K562 (cell line): ENCODE results near the gene UBE2G2. TPM values are rescaled to one million over a fixed set of nuclear protein-coding genes. Genes with fewer than 3 reads are reported as not detected.

Source experiments
- CREB3 ChIP-seq: fragments of 450-650 bp; conservative IDR thresholded peaks from 2 replicates; pipeline ENCODE4 v1.6.1; 2016; ENCODE audit warnings: missing genetic modification characterization, low read depth, mild to moderate bottlenecking, missing compliant biosample characterization, moderate library complexity
- E2F4 ChIP-seq: sonication (generic); formaldehyde crosslinking; IDR thresholded peaks from 2 replicates; pipeline ENCODE4 v1.8.0; 2022; ENCODE audit warnings: mild to moderate bottlenecking, low read depth, missing genetic modification reagents
- FOXM1 ChIP-seq, 2 experiments: fragments of 450-650 bp in 1 of 2; sonication (generic) in 1 of 2; formaldehyde crosslinking in 1 of 2; IDR thresholded peaks; 2 replicates each; pipeline versions ENCODE4 v1.6.1 to v1.9.0; 2017 to 2022; ENCODE audit warnings: low read depth in 2 of 2, mild to moderate bottlenecking in 2 of 2, missing genetic modification reagents in 1 of 2, moderate library complexity in 1 of 2
- NCOA2 ChIP-seq, 2 experiments: fragments of 450-650 bp; IDR thresholded peaks; 2 replicates each; pipeline ENCODE4 v1.6.1; 2018; ENCODE audit warnings: mild to moderate bottlenecking in 2 of 2, moderate library complexity in 1 of 2; ENCODE audit not compliant: partially characterized antibody in 2 of 2
- NONO ChIP-seq, 2 experiments: fragments of 200-400 bp in 1 of 2; fragments of 450-650 bp in 1 of 2; formaldehyde crosslinking in 1 of 2; IDR thresholded peaks; 2 replicates each; pipeline ENCODE4 v1.6.1; 2017; ENCODE audit warnings: low read depth in 2 of 2, mild to moderate bottlenecking in 2 of 2, moderate library complexity in 2 of 2, low read length in 1 of 2
- RBM17 ChIP-seq: fragments of 200-400 bp; formaldehyde crosslinking; IDR thresholded peaks from 2 replicates; pipeline ENCODE4 v1.6.1; 2017; ENCODE audit warnings: low read depth, mild to moderate bottlenecking, low read length, borderline replicate concordance
- SAFB ChIP-seq: fragments of 200-400 bp; formaldehyde crosslinking; IDR thresholded peaks from 2 replicates; pipeline ENCODE4 v1.6.1; 2017; ENCODE audit warnings: low read depth, low read length, borderline replicate concordance
- SMAD1 ChIP-seq: fragments of 150-350 bp; IDR thresholded peaks from 2 replicates; pipeline ENCODE4 v1.6.1; 2014; ENCODE audit warnings: low read length, low read depth; ENCODE audit not compliant: partially characterized antibody
- SOX6 ChIP-seq: fragments of 450-650 bp; IDR thresholded peaks from 2 replicates; pipeline ENCODE4 v1.6.1; 2014; ENCODE audit warnings: mild to moderate bottlenecking
- SREBF1 ChIP-seq: fragments of 150-350 bp; IDR thresholded peaks from 2 replicates; pipeline ENCODE4 v1.6.1; 2014; ENCODE audit warnings: antibody characterized with exemption, low read depth, low read length, borderline replicate concordance
- SRSF3 ChIP-seq: fragments of 200-400 bp; formaldehyde crosslinking; IDR thresholded peaks from 2 replicates; pipeline ENCODE4 v1.6.1; 2016; ENCODE audit warnings: mild to moderate bottlenecking, low read length, moderate library complexity; ENCODE audit not compliant: insufficient read depth
- USF1 ChIP-seq: sonication (generic); formaldehyde crosslinking; IDR thresholded peaks from 2 replicates; pipeline ENCODE4 v1.9.0; 2022; ENCODE audit warnings: mild to moderate bottlenecking, missing genetic modification reagents
- ZBTB2 ChIP-seq: fragments of 450-650 bp; IDR thresholded peaks from 2 replicates; pipeline ENCODE4 v1.6.1; 2016; ENCODE audit warnings: antibody characterized with exemption
- ZBTB49 ChIP-seq: sonication (generic); formaldehyde crosslinking; IDR thresholded peaks from 2 replicates; pipeline ENCODE4 v1.8.0; 2022; ENCODE audit warnings: missing genetic modification reagents, mild to moderate bottlenecking, borderline replicate concordance
- ZC3H11A ChIP-seq: IDR thresholded peaks from 2 replicates; pipeline ENCODE4 v1.6.1; 2012; ENCODE audit warnings: low read depth, low read length, improper control_type of control experiment
- ZFP91 ChIP-seq: sonication (generic); formaldehyde crosslinking; IDR thresholded peaks from 2 replicates; pipeline ENCODE4 v1.8.0; 2022; ENCODE audit warnings: mild to moderate bottlenecking, missing genetic modification reagents
- ZNF384 ChIP-seq: IDR thresholded peaks from 2 replicates; pipeline ENCODE4 v1.6.1; 2012; ENCODE audit warnings: low read depth, low read length, improper control_type of control experiment
- ZNF668 ChIP-seq: fragments of 250-450 bp; sonication (Bioruptor Pico); IDR thresholded peaks from 2 replicates; pipeline ENCODE4 v1.8.0; 2022; ENCODE audit warnings: mild to moderate bottlenecking, inconsistent platforms
- polyA plus RNA-seq, 8 experiments: library from polyadenylated mRNA; depleted of rRNA in 4 of 8; stranded (reverse) in 5 of 8; unstranded in 3 of 8; fragments of >200 nt; fragmentation: Nextera tagmentation in 2 of 8; fragmentation: Illumina TruSeq in 1 of 8; extraction: Ambion mirVana in 2 of 8; extraction: Trizol in 1 of 8; gene quantifications; 2 replicates each; pipeline versions ENCODE4 v1.2.1 to v1.2.3, GENCODE V29; 2011 to 2014; ENCODE audit warnings: inconsistent platforms in 1 of 8, missing spikeins in 1 of 8
- total RNA-seq, 7 experiments: library from RNA; depleted of rRNA in 6 of 7; stranded (reverse); fragments of >200 nt in 6 of 7; fragmentation: Illumina TruSeq in 2 of 7; extraction: Trizol in 2 of 7; gene quantifications; 2 replicates each; pipeline versions ENCODE4 v1.2.1 to v1.2.3, GENCODE V29; 2011 to 2021; ENCODE audit warnings: low replicate concordance in 1 of 7

UBE2G2 gene
- total and polyA plus RNA-seq, 9 of the 15 experiments (the other 6 are each of a cell fraction or from before 2014, with no cell fraction given): 47.5 to 225 (median 140) TPM

GRCh38 chr21:44834951-44835646 is 33.5 kb upstream of the UBE2G2 start (continued):
- no peak for TF ChIP-seq FOXM1 (IDR thresholded peaks at IDR 0.05; ENCODE audit: low read depth)
- TF ChIP-seq FOXM1 (CRISPR knock-in tag; IDR thresholded peaks at IDR 0.05; ENCODE audit: low read depth): no peak
- TF ChIP-seq RBM17: no peak
- no peak for TF ChIP-seq ZNF384
- TF ChIP-seq NONO (IDR thresholded peaks at IDR 0.05; ENCODE audit: low read depth in 2 of 2, low read length in 1 of 2): no peak
- no peak for TF ChIP-seq SRSF3
- TF ChIP-seq CREB3 (tag): no peak
- 0 out of 2 replicates have a peak, but pooled peaks have one; percentile 13 for TF ChIP-seq SOX6
- no peak for TF ChIP-seq ZFP91 (CRISPR knock-in tag)
- no peak for TF ChIP-seq SAFB
- TF ChIP-seq ZNF668 (CRISPR knock-in tag): no peak
- TF ChIP-seq SREBF1: no peak
- no peak for TF ChIP-seq ZC3H11A
- TF ChIP-seq SMAD1: peak; percentile 17
- no peak for TF ChIP-seq NCOA2 (IDR thresholded peaks at IDR 0.05; ENCODE audit: partially characterized antibody in 2 of 2)
- TF ChIP-seq E2F4 (CRISPR knock-in tag): no peak
- peak; percentile 31; the same call in 1 of the 2 replicates for TF ChIP-seq ZBTB2
- no peak for TF ChIP-seq USF1 (CRISPR knock-in tag)
- TF ChIP-seq ZBTB49 (CRISPR knock-in tag): no peak
